HepG2 (cell line): Measurements from ENCODE around the gene AHCTF1. TPM values are rescaled to one million over a fixed set of nuclear protein-coding genes. Genes with fewer than 3 reads are reported as not detected.

ENCODE experiments used
- ATAC-seq: fragments of 200-7000 bp; cut with Tn5 transposase; 3 replicates; pipeline ENCODE4 v1.9.1; 2020; ENCODE audit warnings: mild to moderate bottlenecking, moderate library complexity
- BruUV-seq: library from RNA; stranded (reverse); fragments of 400-500 nt; replicated peaks from 2 replicates; lab custom pipeline; 2021; lab: Mats Ljungman, UMichigan
- CTCF ChIA-PET: fragments of 300-600 bp; formaldehyde crosslinking; extraction: SDS; loops from one replicate; lab custom pipeline; 2021; ENCODE audit warnings: low total read pairs, inconsistent platforms, low intra/inter-chr PET ratio; lab: Yijun Ruan, JAX
- POLR2A ChIA-PET: fragments of 350-600 bp; sonication (Branson Sonifier 250); formaldehyde crosslinking; loops from one replicate; lab custom pipeline; 2020; ENCODE audit warnings: antibody characterized with exemption, inconsistent platforms; lab: Yijun Ruan, JAX
- DNase-seq: peaks from one replicate; pipeline ENCODE4 v3.0.0-alpha.2; 2015; ENCODE audit warnings: low spot score
- FAIRE-seq: peaks from 3 replicates; lab custom pipeline; 2011; peaks lifted over from hg19 to GRCh38; lab: Jason Lieb, UNC
- H2AFZ ChIP-seq: one replicate; pipeline ENCODE4 v1.6.1; 2011; ENCODE audit warnings: low read length, inconsistent platforms
- H3K27ac ChIP-seq: fragments of 300-600 bp; 3 replicates; pipeline ENCODE4 v1.8.0; 2011; ENCODE audit warnings: mixed run types, mild to moderate bottlenecking, mixed read lengths, low read length, inconsistent platforms; ENCODE audit not compliant: insufficient read depth; ENCODE audit errors: extremely low read length
- H3K27me3 ChIP-seq, 2 experiments: fragments of 200-600 bp in 1 of 2; 2 replicates in 1 of 2; 3 replicates in 1 of 2; pipeline versions ENCODE4 v1.6.0 to v1.8.0; 2011; ENCODE audit warnings: low read length in 2 of 2, mild to moderate bottlenecking in 2 of 2, moderate library complexity in 2 of 2, inconsistent platforms in 1 of 2; ENCODE audit not compliant: insufficient read depth in 2 of 2, control insufficient read depth in 1 of 2
- H3K36me3 ChIP-seq, 2 experiments: fragments of 200-600 bp in 1 of 2; replicated peaks in 1 of 2; 2 replicates in 1 of 2; 3 replicates in 1 of 2; pipeline versions ENCODE4 v1.5.1 to v1.8.0; 2011; ENCODE audit warnings: low read length in 2 of 2, inconsistent platforms in 1 of 2; ENCODE audit not compliant: insufficient read depth in 2 of 2, control insufficient read depth in 1 of 2
- H3K4me1 ChIP-seq: 2 replicates; pipeline ENCODE4 v1.5.1; 2012; ENCODE audit warnings: low read length, inconsistent platforms; ENCODE audit not compliant: insufficient read depth
- H3K4me2 ChIP-seq: 2 replicates; pipeline ENCODE4 v1.6.0; 2011; ENCODE audit warnings: low read depth, low read length, inconsistent platforms
- H3K4me3 ChIP-seq, 3 experiments: fragments of 200-600 bp in 1 of 3; sonication (generic), shearing (Covaris generic) in 1 of 3; replicated peaks in 1 of 3; 2 replicates each; pipeline ENCODE4 v1.5.1; 2011 to 2016; ENCODE audit warnings: low read length in 3 of 3, inconsistent platforms in 2 of 3, low read depth in 2 of 3, mild to moderate bottlenecking in 2 of 3, control low read depth in 1 of 3, mixed read lengths in 1 of 3; ENCODE audit not compliant: insufficient read depth in 1 of 3
- H3K79me2 ChIP-seq: one replicate; pipeline ENCODE4 v1.6.1; 2011; ENCODE audit warnings: low read length, inconsistent platforms; ENCODE audit not compliant: insufficient read depth
- H3K9ac ChIP-seq: 2 replicates; pipeline ENCODE4 v1.6.0; 2011; ENCODE audit warnings: mild to moderate bottlenecking, low read depth, low read length, inconsistent platforms; ENCODE audit not compliant: insufficient read depth
- H3K9me3 ChIP-seq: 2 replicates; pipeline ENCODE4 v1.5.1; 2012; ENCODE audit warnings: mild to moderate bottlenecking, low read length
- H4K20me1 ChIP-seq: 2 replicates; pipeline ENCODE4 v1.6.0; 2011; ENCODE audit warnings: inconsistent platforms, mild to moderate bottlenecking, low read length, moderate library complexity; ENCODE audit not compliant: insufficient read depth
- E2F5 ChIP-seq: sonication (generic); formaldehyde crosslinking; conservative IDR thresholded peaks from 2 replicates; pipeline ENCODE4 v1.4.0; 2020; ENCODE audit warnings: missing genetic modification reagents
- ELF4 ChIP-seq: sonication (generic); formaldehyde crosslinking; IDR thresholded peaks from 2 replicates; pipeline ENCODE4 v1.5.0; 2020; ENCODE audit warnings: missing genetic modification reagents, mild to moderate bottlenecking, moderate library complexity, borderline replicate concordance
- HMGXB4 ChIP-seq, 2 experiments: sonication (generic) in 1 of 2; formaldehyde crosslinking in 1 of 2; IDR thresholded peaks; 2 replicates each; pipeline versions ENCODE4 v1.4.0 to v1.6.1; 2018 to 2020; ENCODE audit warnings: missing genetic modification reagents in 2 of 2, borderline replicate concordance in 1 of 2, low read depth in 1 of 2, mild to moderate bottlenecking in 1 of 2, missing biosample characterization in 1 of 2
- IKZF5 ChIP-seq: IDR thresholded peaks from 2 replicates; pipeline ENCODE4 v1.6.1; 2018; ENCODE audit warnings: missing genetic modification reagents, mild to moderate bottlenecking, missing compliant biosample characterization
- SMARCE1 ChIP-seq: fragments of 450-650 bp; IDR thresholded peaks from 2 replicates; pipeline ENCODE4 v1.6.1; 2017; ENCODE audit warnings: borderline replicate concordance
- ZKSCAN8 ChIP-seq: IDR thresholded peaks from 2 replicates; pipeline ENCODE4 v1.6.1; 2016; ENCODE audit warnings: borderline replicate concordance, missing genetic modification reagents, missing compliant biosample characterization
- ZNF235 ChIP-seq: sonication (generic); formaldehyde crosslinking; IDR thresholded peaks from 2 replicates; pipeline ENCODE4 v1.8.1; 2023; ENCODE audit warnings: mild to moderate bottlenecking, missing genetic modification reagents, borderline replicate concordance
- ZNF30 ChIP-seq: sonication (generic); formaldehyde crosslinking; IDR thresholded peaks from 2 replicates; pipeline ENCODE4 v1.5.0; 2020; ENCODE audit warnings: mild to moderate bottlenecking, missing genetic modification reagents
- ZNF337 ChIP-seq: sonication (generic); formaldehyde crosslinking; IDR thresholded peaks from 2 replicates; pipeline ENCODE4 v1.5.1; 2020; ENCODE audit warnings: missing genetic modification reagents, low read depth, mild to moderate bottlenecking, borderline replicate concordance
- ZNF639 ChIP-seq: conservative IDR thresholded peaks from 2 replicates; pipeline ENCODE4 v1.6.1; 2018; ENCODE audit warnings: missing genetic modification reagents
- ZNF761 ChIP-seq: sonication (generic); formaldehyde crosslinking; conservative IDR thresholded peaks from 2 replicates; pipeline ENCODE4 v1.4.0; 2020; ENCODE audit warnings: mild to moderate bottlenecking, missing genetic modification reagents
- ZSCAN30 ChIP-seq: sonication (generic); formaldehyde crosslinking; IDR thresholded peaks from 2 replicates; pipeline ENCODE4 v1.5.0; 2020; ENCODE audit warnings: mild to moderate bottlenecking, missing genetic modification reagents
- ZSCAN5A ChIP-seq: sonication (generic); formaldehyde crosslinking; IDR thresholded peaks from 2 replicates; pipeline ENCODE4 v1.8.0; 2022; ENCODE audit warnings: mild to moderate bottlenecking, missing genetic modification reagents, borderline replicate concordance
- WGBS: methylation state at CpG from one replicate; pipeline ENCODE4 v1.1.6; 2017; ENCODE audit warnings: low lambda C conversion rate; 5-methylcytosine and 5-hydroxymethylcytosine counted together
- in situ Hi-C: cut with HindIII; loops from 2 replicates; pipeline ENCODE4 v1.10.0; 2017; ENCODE audit warnings: low pct_unique_long_range_greater_than_20kb; ENCODE audit not compliant: extremely low pct_ligation_motif_present
- intact Hi-C: fragments of 100-400 bp; cut with micrococcal nuclease; formaldehyde crosslinking; loops from one replicate; pipeline ENCODE4 v1.10.0; 2022; ENCODE audit not compliant: unreplicated experiment
- polyA plus RNA-seq, 8 experiments: library from polyadenylated mRNA; depleted of rRNA in 3 of 8; stranded (reverse) in 7 of 8; unstranded in 1 of 8; fragments of >200 nt; fragmentation: Illumina TruSeq in 4 of 8; extraction: Trizol in 4 of 8; gene quantifications; 2 replicates each; pipeline versions ENCODE4 v1.2.1 to v1.2.3, GENCODE V29; 2011 to 2016; ENCODE audit warnings: low read depth in 4 of 8, missing spikeins in 1 of 8, mixed read lengths in 1 of 8; ENCODE audit not compliant: insufficient read depth in 1 of 8
- total RNA-seq, 5 experiments: library from RNA; depleted of rRNA; stranded (reverse); fragments of >200 nt; fragmentation: Illumina TruSeq; extraction: Trizol; gene quantifications; 2 replicates each; pipeline ENCODE4 v1.2.3, GENCODE V29; 2016; ENCODE audit warnings: low read depth in 1 of 5

The AHCTF1 gene
- total and polyA plus RNA-seq, 2 of the 13 experiments (the other 11 are each of a cell fraction or from before 2014, with no cell fraction given) = 16.6 to 45.9 TPM

GRCh38 chr1:246794828-246795671 is 136.7 kb downstream of the AHCTF1 start (continued):
- TF ChIP-seq ZKSCAN8 (no peak), ZNF761 (CRISPR knock-in tag) (no peak)

GRCh38 chr1:246794048-246794827 is 137.5 kb downstream of the AHCTF1 start:
- no peaks in the 10 kb centered on the region for H3K9me3 ChIP-seq
- no peak overlapping the region for H2AFZ ChIP-seq
- FAIRE-seq = no peak
- no peak overlapping the region for H3K9ac ChIP-seq
- intact Hi-C loops = no loop called here
- peaks cover 35% of the 10 kb centered on the region for H3K4me1 ChIP-seq
- in situ Hi-C loops = no loop called here
- CTCF ChIA-PET = no interaction called here
- peaks cover 3 to 39% of the 10 kb centered on the region in 2 experiments; a peak in 4 of 5 replicates for H3K27me3 ChIP-seq
- BruUV-seq = no TSS peak
- no peaks in the 10 kb centered on the region for H3K79me2 ChIP-seq
- H3K36me3 ChIP-seq = no peaks in the 10 kb centered on the region
- no peak for DNase-seq
- H3K4me2 ChIP-seq = no peak overlapping the region
- H4K20me1 ChIP-seq = no peaks in the 10 kb centered on the region
- no peak for ATAC-seq
- 32% methylated on average over 12 of the region's 18 CpGs for WGBS
- H3K27ac ChIP-seq = no peak overlapping the region
- POLR2A ChIA-PET = no interaction called here
- no peak overlapping the region for H3K4me3 ChIP-seq
- TF ChIP-seq ZNF337 (CRISPR knock-in tag) (no peak), ZNF639 (CRISPR knock-in tag) (no peak), E2F5 (CRISPR knock-in tag) (no peak), ZSCAN30 (no peak), HMGXB4 (CRISPR knock-in tag; IDR thresholded peaks at IDR 0.05; ENCODE audit: borderline replicate concordance in 1 of 2, low read depth in 1 of 2) (no peak), ZNF235 (CRISPR knock-in tag) (no peak), ELF4 (CRISPR knock-in tag) (no peak), ZNF30 (no peak), SMARCE1 (no peak), IKZF5 (CRISPR knock-in tag) (no peak), ZSCAN5A (CRISPR knock-in tag) (no peak)
